GM19324 (cell line): ENCODE results near the gene FAM83D.

Experiments
- ATAC-seq: cut with Tn5 transposase; IDR thresholded peaks from one replicate; pipeline ENCODE4 v1.9.1; 2021; ENCODE audit warnings: mild to moderate bottlenecking, moderate library complexity; ENCODE audit not compliant: unreplicated experiment, low FRiP score

Gene FAM83D

GRCh38 chr20:38894091-38894847 is 31.9 kb upstream of the FAM83D start:
- ATAC-seq: no peak

GRCh38 chr20:38895098-38895949 is 30.9 kb upstream of the FAM83D start:
- ATAC-seq: no peak

GRCh38 chr20:38896009-38896594 is 30.1 kb upstream of the FAM83D start:
- no peak for ATAC-seq

- ATAC-seq: no peak
Measured at GRCh38 chr20:38897267-38897666, 28.9 kb upstream of the FAM83D start.

DNA sequence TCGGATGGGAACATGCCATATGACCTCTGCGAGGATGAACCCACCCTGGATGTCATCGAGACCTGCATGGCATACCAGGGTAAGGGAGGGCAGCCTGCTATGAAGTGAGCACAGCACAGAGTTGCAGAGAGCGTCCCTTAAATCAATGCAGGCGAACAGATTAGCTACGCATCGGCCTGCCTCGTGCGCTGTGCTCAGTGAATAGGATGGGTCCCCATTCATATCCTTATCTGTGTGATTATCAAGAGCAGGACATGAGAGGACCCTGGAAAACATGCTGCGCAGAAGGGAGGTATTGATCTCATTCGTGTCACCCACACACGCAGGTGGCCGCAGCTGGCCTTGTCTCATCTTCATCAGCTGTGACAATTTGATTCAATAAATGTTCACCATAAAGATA is 25.6 kb upstream of the FAM83D start:
- ATAC-seq: no peak

DNA sequence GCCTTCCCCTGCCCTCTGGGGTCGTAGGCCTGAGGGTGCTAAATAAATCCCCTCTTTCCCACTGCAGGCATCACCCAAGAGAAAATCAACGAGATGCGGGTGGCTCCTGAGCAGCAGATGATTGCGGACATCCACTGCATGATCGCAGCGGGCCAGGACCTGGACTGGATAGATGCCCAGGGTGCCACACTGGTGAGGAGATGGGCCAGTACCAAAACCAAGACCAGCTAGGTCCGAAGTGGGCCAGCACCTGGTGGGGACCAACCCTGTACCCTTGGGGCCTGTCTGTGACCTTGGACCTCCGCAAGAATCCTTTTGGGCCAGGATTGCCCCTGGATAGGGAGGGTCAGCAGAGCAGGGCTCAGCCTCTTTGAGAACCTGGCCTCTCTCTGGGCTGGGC is 23.6 kb upstream of the FAM83D start:
- ATAC-seq: no peak

DNA sequence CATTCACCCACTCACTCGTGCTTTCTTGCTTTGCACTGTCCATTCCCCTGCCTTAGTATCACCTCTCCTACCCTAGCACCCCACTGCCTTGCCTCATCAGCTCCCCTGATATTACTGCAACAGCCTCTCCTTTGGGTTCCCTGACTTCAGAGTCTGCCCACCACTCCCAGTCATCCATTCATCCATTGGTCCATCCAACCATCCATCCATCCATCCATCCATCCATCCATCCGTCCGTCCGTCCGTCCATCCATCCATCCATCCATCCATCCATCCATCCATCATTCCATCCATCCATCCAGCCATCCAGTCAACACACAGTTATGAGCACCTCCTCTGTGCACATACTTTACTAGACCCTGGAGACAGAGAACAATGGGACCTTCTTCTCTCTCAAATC is 22.9 kb upstream of the FAM83D start:
- ATAC-seq: no peak

DNA sequence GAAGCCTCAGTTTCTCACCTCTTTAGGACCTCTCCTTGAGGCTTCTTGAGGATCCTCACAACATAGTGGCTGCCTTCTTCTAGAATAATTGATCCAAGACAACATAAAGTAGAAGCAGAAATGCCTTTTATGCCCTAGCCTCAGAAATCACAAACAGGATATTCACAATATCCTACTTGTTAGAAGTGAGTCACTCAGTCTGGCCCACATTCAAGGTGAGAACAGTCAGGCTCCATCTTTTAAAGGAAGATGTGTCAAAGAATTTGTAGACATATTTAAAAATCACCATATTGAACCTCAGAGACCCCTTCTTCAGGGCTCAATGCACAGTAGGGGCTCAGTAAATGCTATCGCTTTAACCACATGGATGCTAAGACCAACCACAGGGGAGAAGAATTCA is 20.8 kb upstream of the FAM83D start:
- no peak for ATAC-seq

DNA sequence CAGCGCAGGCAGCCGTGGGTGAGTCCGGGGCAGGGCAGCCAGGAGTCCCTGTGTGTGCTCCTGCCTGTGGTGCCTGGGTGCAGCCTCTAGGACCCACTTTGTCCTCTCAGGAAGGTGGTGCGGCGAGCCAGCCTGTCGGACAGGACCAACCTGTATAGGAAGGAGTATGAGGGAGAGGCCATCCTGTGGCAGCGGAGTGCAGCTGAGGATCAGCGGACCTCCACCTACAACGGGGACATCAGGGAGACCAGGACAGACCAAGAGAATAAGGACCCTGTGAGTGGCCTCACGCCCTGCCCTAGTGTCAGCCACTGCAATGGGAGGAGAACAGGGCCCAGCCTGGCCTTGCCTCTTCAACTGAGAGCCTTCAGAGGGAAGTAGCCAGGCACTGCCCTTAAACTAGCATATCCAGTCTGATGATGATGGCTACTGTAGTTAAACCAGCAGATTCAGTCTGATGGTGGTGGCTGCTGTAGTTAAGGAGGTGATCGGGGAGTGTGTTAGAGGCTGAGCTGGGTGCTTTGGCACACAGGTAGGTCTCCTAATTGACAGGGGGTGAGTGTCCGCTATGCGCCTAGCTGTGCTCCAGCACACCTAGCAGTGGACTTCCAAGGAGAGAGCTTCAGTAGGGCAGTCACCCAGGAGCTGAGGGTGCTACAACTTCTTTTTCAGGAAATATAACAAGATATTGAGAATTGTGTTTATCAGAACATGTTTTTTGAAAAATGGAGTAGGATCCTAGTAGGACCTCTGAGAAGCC is 18.1 kb upstream of the FAM83D start:
- ATAC-seq: no peak

DNA sequence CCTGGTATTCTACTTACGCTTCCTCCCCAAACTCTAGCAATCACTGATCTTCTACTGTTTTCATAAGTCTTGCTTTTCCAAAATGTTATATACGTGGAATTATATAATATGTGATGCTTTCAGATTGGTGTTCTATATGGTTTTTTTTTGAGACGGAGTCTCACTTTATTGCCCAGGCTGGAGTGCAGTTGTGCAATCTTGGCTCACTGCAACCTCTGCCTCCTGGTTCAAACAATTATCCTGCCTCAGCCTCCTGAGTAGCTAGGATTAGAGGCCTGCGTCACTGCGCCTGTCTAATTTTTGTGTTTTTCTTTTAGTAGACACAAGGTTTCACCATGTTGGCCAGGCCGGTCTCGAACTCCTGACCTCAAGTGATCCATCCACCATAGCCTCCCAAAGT is 10.9 kb upstream of the FAM83D start:
- no peak for ATAC-seq

DNA sequence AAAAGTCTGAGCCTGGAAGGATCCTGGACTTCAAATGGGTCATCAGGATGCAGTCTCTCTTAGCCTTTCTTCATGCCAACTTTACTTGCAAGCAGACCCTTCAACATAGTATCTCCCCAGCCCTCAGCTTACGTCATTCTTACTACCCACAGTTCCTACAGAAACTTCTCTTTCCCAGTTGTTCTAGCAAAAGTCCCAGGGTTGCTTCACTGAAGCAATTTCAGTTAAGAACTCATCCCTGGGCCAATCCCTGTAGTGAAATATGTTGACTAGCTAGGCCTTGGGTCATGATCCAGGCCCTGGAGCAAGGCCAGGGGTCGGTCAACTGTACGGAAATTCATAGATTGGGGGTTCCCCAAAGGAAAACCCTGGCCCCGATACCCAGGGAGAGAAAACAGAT is 8.6 kb upstream of the FAM83D start:
- ATAC-seq: no peak

- no peak for ATAC-seq
Measured at GRCh38 chr20:38918172-38918571, 8.0 kb upstream of the FAM83D start.

- no peak for ATAC-seq
Measured at GRCh38 chr20:38919683-38920082, 6.5 kb upstream of the FAM83D start.

DNA sequence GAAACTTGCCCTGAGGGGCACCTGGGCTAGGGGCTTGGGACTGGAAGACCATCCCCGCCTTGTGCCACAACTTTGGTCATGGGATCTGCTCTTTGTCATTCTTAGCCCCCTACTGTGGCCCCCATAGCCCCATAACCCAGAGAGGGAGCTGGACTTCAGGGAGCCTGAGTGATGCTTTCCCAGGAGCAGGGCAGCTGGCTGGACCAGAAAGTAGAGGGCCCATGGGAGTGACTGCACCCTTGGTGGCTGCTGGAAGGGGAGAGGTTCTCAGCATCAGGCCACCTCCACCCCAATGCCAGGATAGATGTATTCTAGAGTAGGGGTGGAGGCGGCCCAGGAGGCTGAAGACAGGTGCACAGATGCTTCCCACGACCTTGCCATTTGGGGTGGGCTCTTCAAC is 5.8 kb upstream of the FAM83D start:
- ATAC-seq: no peak

GRCh38 chr20:38920851-38921250 is 5.4 kb upstream of the FAM83D start:
- no peak for ATAC-seq

- ATAC-seq: no peak
Measured at GRCh38 chr20:38924718-38925117, 1.5 kb upstream of the FAM83D start.

- peak; percentile 1 for ATAC-seq
Measured at GRCh38 chr20:38926934-38927616, 858 bp downstream of the FAM83D start.

- no peak for ATAC-seq
Measured at GRCh38 chr20:38927902-38928578, 1.8 kb downstream of the FAM83D start.

- ATAC-seq: no peak
Measured at GRCh38 chr20:38930242-38930569, 4.0 kb downstream of the FAM83D start.

GRCh38 chr20:38931984-38932383 is 5.8 kb downstream of the FAM83D start:
- no peak for ATAC-seq
